HG03571 (cell line): ENCODE data around the gene ARHGAP42.
"Not testable (repeated sequence)": the region's sequence is repeated elsewhere in the genome, so short reads cannot be mapped to it uniquely, and the experiment has no call there.

ENCODE experiments used
- ATAC-seq: cut with Tn5 transposase; IDR thresholded peaks from one replicate; pipeline ENCODE4 v1.9.1; 2021; ENCODE audit not compliant: unreplicated experiment

ARHGAP42 gene, protein sequence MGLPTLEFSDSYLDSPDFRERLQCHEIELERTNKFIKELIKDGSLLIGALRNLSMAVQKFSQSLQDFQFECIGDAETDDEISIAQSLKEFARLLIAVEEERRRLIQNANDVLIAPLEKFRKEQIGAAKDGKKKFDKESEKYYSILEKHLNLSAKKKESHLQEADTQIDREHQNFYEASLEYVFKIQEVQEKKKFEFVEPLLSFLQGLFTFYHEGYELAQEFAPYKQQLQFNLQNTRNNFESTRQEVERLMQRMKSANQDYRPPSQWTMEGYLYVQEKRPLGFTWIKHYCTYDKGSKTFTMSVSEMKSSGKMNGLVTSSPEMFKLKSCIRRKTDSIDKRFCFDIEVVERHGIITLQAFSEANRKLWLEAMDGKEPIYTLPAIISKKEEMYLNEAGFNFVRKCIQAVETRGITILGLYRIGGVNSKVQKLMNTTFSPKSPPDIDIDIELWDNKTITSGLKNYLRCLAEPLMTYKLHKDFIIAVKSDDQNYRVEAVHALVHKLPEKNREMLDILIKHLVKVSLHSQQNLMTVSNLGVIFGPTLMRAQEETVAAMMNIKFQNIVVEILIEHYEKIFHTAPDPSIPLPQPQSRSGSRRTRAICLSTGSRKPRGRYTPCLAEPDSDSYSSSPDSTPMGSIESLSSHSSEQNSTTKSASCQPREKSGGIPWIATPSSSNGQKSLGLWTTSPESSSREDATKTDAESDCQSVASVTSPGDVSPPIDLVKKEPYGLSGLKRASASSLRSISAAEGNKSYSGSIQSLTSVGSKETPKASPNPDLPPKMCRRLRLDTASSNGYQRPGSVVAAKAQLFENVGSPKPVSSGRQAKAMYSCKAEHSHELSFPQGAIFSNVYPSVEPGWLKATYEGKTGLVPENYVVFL

DNA sequence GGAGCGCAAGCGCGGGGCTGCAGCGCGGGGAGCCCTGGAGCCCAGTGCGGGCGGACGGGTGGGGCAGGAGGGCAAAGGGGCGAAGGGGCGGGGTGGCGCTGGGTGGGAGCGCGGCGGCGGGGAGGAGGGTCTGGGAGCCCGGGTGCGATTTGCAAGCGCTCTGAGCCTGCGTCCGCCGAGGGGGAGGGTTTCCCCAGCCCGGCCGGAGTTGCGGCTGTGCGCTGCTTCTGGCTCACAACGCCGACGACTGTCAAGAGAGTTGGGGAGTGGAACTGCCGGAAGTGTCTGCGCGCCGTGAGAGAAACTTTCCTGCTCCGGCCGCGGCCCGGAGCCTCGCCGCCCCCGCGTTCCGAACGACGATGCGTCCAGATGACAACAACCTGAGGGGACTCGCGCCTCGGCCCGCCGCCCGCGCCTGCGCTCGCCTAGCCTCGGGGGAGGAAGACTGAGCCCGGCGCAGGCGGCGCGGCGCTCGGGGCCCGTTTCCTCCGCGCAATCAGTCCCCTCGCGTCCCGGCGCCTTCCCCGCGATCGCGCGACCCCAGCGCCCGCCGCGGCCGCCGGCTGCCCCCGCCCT lies at the start of gene ARHGAP42:
TSS of gene ARHGAP42 (plus strand) at position 235 of the 576 bp plus-strand sequence. CDS start 391 bp downstream, outside the sequence.
- ATAC-seq, result peak; percentile 76

DNA sequence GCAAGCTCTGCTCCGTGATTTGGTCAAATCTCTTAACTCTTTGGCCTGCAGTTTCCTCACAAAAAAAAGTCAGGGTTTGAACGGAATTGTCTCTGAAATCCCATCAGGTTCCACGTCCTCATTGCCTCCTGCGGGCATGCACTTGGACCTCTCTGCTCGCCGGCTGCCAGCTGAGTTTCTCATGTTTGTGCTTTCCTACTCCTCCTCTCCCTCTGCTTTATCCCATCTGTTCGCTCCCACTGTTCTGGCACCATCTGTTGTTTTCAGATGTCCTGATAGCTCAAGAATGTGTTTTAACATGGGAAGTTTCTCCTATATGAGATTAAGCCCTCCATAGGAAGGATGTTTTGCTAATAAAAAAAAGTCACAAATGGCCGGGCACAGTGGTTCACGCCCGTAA lies 49.4 kb upstream of the ARHGAP42 start:
- no peak for ATAC-seq

DNA sequence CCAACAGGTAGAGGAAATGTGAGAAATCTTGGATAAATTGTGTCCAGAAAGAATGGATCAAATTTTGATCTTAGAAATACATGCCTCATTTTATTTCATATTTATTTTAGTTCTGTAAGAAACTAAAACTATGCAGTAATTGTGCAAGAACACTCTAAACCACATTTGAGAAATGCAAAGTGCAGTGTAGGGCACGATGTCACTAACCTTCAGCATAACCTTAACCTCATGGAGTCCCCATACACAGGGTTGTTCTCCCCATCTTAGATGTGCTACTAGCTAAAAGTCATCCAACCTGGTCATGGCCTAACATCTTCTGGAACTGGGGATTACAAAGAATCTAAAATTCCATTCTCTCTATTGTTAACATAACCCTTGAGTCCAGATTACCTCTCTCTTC lies 48.4 kb upstream of the ARHGAP42 start:
- ATAC-seq, result no peak

DNA sequence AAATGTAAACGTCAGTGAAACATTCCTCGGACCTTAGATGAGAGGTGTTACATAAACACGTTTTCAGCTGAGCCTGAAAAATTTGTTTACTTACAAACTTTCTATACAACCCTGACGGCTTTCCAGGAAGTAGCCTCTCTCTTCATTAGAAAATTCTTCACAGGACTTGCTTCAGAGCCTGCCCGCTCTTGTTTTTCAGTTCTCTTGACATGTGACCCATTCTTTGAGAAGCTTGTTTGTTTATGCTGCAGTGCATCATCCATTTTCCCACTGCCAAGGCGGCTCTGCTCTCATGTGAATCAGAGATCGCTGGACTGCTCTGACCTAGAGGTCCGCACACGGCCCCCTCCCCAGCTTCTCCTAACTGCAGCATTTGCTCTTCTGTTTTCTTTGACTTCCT lies 47.9 kb upstream of the ARHGAP42 start:
- no peak for ATAC-seq

DNA sequence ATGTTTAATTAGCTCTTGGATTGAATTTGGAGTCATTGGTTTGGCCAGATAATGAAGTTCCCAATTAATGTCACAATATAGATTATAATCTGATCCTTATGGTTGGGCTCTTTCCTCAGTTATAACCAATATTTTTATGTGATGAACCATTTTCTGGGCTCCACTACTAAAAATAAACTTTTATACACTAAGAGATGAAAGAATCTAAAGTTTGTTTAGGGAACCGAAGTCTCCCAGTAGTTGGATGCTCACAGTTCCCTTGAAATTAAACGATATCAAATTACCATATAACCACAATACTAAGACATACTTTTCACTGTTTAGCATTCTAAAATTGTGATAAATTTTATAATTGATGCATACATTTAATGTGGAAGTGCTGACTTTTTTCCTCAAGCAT lies 47.0 kb upstream of the ARHGAP42 start:
- no peak for ATAC-seq

DNA sequence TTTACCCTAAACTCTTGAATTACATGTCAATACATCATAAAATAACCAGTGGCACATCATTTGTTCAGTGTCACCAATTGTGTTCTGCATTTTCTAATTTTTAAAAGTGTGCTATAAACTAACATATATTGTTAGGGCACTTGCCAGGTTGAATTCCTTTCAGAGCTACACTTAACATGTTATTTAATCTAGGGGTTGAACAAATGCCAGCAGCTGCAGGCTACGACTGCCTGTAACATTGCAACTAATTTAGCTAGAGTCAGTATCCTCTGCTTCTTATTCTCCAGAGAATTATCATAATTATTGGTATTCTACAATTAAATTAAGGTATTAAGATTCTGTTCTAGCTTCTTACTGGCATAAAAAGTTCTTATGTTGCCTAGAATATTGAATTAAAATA lies 46.4 kb upstream of the ARHGAP42 start:
- no peak for ATAC-seq

DNA sequence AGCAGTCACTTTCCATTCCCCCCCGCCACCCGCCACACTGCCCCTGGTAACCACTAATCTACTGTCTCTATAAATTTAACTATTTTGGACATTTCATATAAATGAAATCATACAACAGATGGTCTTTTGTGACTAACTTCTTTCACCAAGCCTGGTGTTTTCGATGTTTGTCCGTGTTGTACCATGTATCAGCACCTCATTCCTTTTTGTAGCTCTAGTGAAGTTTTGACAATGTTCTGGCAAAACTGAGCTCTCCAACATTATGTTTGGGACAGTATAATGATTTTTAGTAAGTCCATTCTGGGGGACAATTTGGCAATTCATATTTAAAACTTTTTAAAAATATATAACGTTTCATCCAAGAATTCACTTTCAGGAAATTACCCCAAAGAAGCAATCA lies 45.6 kb upstream of the ARHGAP42 start:
- ATAC-seq, result no peak

DNA sequence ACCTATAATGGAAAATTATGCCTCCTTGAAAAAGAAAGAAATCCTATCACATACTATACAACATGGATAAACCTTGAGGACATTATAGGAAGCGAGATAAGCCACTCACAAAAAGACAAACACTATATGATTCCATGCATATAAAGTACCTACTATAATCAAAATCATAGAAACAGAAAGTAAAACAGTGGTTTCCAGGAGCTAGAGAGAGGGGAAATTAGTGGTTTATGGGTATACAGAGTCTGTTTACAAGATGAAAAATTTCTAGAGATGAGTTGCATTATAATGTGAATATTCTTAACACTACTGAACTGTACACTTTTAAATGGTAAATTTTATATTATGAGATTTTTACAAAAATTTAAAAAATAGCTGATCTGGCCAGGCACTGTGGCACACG lies 40.5 kb upstream of the ARHGAP42 start:
- no peak for ATAC-seq

DNA sequence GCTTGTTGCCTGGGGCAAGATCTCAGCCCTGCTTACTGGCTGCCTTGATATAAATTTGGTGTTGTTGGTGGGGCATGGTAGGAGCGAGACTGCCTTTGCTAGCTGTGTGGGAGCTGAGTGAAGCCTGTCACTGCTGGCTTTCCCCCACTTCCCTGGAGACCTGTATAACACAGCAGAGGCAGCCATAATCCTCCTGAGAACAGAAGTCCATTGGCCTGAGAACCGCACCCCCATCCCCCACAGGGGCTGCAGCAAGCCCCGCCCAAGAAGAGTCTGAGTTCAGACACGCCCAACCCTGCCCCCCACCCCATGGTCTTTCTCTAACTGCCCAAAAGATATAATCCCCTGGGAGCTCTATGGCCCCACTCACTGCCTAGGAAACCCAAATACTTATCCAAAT lies 39.2 kb upstream of the ARHGAP42 start:
- ATAC-seq, result no peak

DNA sequence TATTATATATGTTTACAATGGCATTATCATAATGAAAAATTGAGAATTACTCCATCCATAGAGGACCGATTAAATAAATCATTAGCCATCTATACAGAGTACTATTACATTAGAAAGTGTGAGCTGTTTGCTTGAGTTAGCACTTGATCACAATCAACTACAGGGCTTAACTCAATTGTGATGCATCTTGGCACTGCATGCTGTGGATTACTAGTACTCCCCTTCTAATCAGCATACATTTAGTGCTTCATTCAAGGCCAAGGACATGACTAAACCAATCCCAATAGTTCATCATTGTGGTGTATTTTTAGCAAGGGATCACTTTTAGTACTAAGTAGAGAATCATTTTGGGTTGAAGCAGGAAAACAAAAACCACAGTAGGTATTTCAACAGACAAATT lies 23.5 kb upstream of the ARHGAP42 start:
- no peak for ATAC-seq

DNA sequence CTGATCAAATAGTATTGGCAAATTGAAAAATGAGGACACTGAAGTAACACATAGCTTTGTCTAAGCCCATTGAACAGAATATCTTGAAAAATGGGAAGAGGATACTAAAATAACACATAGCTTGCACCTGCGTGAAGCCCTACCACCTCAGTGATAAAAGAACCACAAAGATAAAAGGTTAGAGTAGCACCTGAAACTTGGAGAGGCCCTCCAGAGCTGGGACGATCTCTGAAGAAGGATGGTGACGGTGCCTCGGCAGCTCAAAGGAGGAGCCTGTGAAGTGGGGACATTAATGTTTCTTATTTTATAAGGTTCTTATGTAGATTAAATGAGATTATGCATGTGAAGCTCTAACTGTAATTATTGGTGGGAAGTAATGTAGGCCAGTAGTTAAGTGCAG lies 23.1 kb upstream of the ARHGAP42 start:
- no peak for ATAC-seq

DNA sequence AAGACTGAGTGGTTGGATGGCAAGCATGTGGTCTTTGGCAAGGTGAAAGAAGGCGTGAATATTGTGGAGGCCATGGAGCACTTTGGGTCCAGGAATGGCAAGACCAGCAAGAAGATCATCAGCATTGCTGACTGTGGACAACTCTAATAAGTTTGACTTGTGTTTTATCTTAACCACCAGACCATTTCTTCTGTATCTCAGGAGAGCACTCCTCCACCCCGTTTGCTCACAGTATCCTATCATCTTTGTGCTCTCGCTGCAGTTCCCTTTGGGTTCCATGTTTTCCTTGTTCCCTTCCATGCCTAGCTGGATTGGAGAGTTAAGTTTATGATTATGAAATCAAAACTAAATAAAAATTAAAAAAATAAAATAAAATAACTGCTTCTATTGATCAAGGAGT lies 20.3 kb upstream of the ARHGAP42 start:
- ATAC-seq, result not testable (repeated sequence)

DNA sequence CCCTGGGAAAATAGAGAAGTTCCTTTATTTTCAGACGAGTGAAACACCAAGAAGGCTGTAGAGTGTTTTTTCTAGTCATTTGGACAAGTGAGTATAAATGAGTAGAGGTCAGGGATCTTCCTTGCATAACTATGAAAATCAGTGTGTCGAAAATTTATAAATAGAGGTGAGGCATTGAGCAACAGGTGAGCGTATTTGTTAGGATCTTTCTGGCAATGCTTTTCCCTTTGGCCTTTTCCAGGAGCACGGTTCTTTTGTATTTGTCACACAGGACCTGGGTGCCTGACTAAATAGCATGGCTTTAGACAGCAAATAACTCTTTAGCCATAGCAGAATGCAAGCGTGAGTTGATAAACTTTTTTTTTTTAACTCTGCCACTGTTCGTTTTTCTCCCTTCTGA lies 19.6 kb upstream of the ARHGAP42 start:
- ATAC-seq, result no peak

DNA sequence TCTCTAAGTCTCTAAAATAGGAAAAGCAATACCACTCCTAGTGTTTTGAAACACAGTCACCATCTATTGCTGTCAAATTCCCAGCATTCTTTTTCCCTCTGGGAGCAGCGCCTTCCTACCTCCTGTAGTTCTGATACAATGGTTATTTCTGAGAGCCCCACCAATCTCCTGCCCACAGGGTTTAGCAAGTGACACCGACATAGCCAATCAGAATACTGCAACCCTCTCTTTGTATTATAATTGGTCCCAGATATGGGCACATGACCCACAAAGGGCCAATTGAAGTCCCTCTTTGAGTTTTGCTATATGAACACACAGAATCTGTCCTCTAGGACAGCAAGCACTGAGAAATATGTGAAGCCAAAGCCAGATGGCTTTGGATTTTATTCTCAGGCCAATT lies 16.9 kb upstream of the ARHGAP42 start:
- no peak for ATAC-seq

DNA sequence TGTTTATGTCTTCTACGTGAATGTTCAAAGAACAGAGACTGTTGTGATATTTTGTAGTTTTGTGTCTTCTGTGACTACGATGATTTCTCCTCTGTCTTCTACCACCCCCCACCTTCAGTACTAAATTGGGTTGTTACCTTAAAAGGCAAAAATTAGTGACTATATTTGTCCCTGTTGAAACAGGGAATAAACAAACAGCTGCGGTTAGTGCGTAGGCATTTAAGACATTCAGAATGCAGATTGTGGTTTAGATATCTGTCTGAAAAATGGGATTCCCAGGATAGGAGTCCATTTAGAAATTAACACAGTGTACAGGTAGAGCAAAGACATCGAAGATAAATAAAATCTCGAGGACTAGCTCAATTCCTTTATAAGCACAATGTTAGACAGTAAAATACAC lies 15.6 kb upstream of the ARHGAP42 start:
- ATAC-seq, result no peak

DNA sequence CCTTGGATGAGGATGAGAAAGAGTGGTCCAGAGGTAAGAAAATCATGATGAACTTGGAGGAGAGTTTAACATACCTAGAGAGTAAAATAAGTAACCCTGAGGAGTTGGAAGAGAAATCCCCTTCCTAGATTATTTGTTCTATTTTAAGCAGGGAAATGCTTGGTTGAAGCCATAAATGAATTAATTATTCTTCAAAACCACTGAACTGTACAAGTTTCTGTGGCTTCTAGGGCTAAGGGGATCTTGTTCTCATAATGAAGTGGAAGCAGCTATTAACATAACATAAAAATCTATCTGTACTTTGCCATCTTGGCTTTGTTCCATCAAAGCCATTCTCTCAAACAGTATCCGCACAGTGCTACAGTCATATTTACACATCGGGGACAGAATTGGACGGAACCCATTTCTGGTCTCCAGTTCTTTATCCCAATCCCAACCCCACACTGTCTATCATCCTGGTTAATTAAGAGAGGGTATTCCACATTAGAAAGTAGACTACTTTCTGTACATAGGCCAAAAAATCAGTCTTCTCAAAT lies 14.5 kb upstream of the ARHGAP42 start:
- ATAC-seq, result no peak

DNA sequence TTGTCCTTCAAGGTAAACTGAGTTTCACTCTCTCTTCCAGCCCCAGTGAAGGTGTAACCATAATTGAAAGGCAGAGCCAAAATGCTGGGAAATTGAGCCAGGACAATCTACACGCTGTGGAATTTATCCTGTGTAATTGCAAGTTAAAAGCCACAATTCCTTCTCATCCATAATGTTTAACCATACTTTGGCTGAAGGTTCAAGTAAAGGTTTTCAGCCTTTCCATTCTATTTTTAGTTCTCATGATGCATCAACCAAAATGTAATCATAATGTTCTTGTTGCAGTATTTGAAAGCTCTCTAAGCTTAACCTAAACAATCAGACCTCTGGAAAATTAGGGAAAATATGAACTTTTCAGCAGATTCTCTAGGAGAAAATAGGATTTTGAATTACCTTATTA lies 14.0 kb upstream of the ARHGAP42 start:
- no peak for ATAC-seq

DNA sequence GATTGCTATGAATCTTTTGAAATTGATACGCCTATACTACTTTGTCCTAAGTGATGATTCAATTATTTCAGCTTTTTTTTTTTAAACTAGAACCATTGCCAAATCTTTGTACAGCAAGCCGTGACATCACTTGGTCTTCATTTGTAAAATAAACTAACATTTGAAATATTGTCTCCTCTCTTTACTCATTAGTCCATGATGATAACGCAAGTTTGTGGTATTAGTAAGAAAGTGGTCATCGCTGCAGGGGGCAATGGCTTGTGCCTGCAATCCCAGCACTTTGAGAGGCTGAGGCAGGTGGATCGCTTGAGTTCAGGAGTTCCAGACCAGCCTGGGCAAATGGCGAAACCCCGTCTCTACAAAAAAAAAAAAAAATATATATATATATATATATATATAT lies 12.9 kb upstream of the ARHGAP42 start:
- no peak for ATAC-seq

DNA sequence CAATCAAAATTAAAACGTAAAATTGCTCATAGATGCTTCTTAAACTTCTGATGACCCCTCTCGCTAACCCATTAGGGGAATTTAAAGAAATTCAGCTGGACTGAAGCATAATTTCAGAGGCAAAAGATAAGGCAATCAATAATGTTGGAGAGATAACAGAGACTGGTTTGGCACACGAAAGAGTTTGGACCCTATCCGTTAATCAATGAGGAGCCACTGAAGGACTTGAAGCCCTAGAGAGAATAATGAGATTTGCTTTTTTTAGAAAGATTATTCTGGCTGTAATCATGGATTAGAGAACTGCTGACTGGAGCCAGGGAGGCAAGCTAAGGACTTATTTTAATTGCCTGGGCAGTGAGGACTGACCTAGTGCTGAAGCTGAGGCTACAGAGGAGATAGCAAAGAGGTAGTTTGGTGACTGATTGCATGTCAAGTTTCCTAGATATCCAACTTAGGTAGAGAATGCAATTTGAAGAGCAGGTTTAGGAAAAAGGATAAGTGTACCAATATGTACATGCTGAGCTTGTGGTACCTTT lies 11.9 kb upstream of the ARHGAP42 start:
- ATAC-seq, result no peak

DNA sequence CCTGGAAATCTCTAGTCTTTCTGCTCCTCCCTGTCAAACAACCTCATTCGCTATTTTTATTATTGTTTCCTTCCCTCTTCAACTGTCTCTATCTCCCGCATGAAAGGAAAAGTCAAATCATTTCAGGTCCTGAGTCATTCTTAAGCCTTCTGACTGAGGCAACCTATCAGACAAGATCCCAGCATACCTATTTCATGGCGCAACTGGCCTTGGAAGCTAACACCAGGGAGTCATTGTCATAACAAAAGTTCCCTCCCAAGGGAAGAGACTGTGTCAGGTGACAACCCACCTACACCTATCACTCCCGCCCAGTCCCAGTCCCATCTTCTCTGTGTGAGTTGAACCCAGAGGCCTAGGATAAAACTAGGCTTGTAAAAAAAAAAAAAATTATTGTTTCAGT lies 10.2 kb upstream of the ARHGAP42 start:
- ATAC-seq, result no peak

DNA sequence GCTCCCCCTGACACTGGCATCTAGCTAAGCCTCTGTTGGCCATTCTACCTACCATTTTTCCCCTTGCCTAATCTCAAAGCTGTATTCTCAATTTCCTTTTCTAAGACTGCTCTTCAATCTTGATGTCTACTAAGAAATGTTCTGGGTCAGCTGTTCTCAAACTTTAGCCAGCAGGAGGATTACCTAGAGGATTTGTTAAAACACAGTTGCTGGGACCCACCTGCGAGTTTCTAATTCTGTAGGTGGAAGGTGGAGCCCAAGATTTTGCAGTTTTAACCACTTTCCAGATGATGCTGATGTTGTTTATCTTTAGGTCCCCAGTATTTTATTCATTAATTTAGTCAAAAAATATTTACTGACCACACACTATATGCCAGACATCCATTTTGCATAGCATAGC lies 9.3 kb upstream of the ARHGAP42 start:
- ATAC-seq, result no peak
